ENCODE results near the gene ATP1B3.

DNA sequence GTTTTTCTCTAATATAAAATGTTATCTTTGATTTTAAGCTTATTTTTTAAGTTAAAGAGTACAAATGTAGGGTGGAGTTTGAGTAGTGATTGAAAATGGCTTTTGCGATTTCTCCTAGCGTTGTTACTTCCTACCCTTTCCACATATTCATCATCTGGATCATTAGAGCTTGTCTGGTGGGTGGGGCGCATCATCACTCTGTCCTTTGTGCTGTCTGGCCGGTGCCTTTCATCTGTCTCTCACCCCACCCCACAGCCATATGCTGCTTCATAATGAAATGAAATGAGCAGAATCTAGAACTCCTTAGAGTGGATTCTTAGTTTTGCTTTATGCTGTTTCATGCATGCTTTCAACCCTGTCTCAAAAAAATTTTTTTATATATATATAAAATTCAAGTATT lies 44.3 kb downstream of the ATP1B3 start:
- TF ChIP-seq, protein P1, sequence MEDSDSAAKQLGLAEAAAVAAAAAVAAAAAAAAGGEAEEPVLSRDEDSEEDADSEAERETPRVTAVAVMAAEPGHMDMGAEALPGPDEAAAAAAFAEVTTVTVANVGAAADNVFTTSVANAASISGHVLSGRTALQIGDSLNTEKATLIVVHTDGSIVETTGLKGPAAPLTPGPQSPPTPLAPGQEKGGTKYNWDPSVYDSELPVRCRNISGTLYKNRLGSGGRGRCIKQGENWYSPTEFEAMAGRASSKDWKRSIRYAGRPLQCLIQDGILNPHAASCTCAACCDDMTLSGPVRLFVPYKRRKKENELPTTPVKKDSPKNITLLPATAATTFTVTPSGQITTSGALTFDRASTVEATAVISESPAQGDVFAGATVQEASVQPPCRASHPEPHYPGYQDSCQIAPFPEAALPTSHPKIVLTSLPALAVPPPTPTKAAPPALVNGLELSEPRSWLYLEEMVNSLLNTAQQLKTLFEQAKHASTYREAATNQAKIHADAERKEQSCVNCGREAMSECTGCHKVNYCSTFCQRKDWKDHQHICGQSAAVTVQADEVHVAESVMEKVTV (CRISPR knock-in tag; IDR thresholded peaks at IDR 0.05) = no peak
- TF ChIP-seq, protein P2, sequence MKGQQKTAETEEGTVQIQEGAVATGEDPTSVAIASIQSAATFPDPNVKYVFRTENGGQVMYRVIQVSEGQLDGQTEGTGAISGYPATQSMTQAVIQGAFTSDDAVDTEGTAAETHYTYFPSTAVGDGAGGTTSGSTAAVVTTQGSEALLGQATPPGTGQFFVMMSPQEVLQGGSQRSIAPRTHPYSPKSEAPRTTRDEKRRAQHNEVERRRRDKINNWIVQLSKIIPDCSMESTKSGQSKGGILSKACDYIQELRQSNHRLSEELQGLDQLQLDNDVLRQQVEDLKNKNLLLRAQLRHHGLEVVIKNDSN (CRISPR knock-in tag; IDR thresholded peaks at IDR 0.05) = no peak
- TF ChIP-seq GABPA (tag; conservative IDR thresholded peaks at IDR 0.05; ENCODE audit: low read depth) (no peak), MXI1 (IDR thresholded peaks at IDR 0.05; ENCODE audit: low read depth, low read length) (no peak), MECOM (CRISPR knock-in tag; IDR thresholded peaks at IDR 0.05) (no peak), ZNF583 (CRISPR knock-in tag; IDR thresholded peaks at IDR 0.05) (no peak), MAFG (tag; conservative IDR thresholded peaks at IDR 0.05) (no peak), MYC (IDR thresholded peaks at IDR 0.05; ENCODE audit: low read depth, low read length) (no peak), MYC (CRISPR knock-in tag; IDR thresholded peaks at IDR 0.05; ENCODE audit: borderline replicate concordance, low read depth) (no peak), EZH2 (IDR thresholded peaks at IDR 0.05; ENCODE audit: borderline replicate concordance, low read depth, low read length) (no peak), EGR1 (conservative IDR thresholded peaks at IDR 0.05) (no peak), TRIM24 (IDR thresholded peaks at IDR 0.05) (no peak)
- TF ChIP-seq, protein P3, sequence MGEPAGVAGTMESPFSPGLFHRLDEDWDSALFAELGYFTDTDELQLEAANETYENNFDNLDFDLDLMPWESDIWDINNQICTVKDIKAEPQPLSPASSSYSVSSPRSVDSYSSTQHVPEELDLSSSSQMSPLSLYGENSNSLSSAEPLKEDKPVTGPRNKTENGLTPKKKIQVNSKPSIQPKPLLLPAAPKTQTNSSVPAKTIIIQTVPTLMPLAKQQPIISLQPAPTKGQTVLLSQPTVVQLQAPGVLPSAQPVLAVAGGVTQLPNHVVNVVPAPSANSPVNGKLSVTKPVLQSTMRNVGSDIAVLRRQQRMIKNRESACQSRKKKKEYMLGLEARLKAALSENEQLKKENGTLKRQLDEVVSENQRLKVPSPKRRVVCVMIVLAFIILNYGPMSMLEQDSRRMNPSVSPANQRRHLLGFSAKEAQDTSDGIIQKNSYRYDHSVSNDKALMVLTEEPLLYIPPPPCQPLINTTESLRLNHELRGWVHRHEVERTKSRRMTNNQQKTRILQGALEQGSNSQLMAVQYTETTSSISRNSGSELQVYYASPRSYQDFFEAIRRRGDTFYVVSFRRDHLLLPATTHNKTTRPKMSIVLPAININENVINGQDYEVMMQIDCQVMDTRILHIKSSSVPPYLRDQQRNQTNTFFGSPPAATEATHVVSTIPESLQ (CRISPR knock-in tag; IDR thresholded peaks at IDR 0.05) = no peak
